ENCODE results near the gene TULP4. TPM values are rescaled to one million over a fixed set of nuclear protein-coding genes. Genes with fewer than 3 reads are reported as not detected.
"Not testable (repeated sequence)": the region's sequence is repeated elsewhere in the genome, so short reads cannot be mapped to it uniquely, and the experiment has no call there.

The TULP4 gene
- total RNA-seq, 1 donor from 2014 or later, result 242 TPM

DNA sequence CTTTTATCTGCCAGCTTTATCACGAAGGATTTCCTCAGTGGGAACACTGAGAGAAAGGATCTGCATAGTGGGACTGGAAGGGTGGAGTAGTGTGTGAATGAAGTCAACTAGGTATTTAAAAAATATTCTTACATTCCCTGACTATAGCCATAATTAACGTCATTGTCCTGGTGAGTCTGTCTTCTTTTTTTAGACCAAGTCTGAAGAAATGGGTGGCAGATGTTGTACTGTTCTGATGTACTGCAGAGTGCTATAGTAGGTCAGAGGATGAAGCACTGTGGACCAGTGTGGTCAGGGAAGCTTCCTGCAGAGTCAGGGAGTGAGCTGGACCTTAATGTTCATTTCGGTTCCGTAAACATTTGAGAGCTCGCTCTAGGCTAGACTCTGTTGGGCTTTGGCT lies 11.9 kb downstream of the TULP4 start:
- DNase-seq (ENCODE audit: low read depth), result peak; percentile 54

DNA sequence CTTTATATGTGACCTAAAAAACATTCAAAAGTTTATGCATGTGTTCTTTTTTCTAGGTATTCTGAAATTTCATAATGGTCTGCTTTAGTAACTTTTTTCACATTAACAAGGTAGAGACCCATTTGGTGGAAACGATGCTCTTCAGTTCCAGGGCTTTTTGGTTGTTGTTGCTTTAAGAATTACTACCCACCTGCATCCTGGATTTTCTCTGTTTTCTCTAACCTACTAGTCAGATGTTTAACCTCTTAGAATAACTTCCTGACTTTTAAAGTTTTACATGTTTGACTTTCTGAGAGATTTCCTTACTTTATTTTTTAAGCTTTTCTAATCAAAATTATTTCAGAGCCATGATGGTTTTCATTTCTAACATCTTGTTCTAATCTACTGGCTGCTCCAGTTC lies 14.9 kb downstream of the TULP4 start:
- no peak for DNase-seq (ENCODE audit: low read depth)

DNA sequence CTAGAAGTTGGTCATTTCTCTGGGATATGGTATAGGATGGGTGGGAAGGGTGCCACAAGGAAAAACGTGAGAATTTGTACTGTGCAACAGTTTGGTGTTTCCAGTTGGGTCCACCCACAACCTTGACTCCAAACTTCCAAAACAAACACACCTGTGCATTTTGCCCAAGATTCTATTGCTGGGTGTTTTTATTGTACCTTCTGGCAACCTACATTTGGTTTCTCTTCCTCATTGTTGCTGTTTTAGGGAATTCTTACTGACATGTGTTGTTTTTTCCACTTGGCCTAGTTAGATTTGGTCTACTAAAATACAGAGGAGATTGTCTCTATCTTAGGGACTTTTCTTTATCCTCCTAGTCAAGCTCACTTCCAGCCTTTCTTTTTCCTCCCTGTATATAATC lies 16.7 kb downstream of the TULP4 start:
- no peak for DNase-seq (ENCODE audit: low read depth)

DNA sequence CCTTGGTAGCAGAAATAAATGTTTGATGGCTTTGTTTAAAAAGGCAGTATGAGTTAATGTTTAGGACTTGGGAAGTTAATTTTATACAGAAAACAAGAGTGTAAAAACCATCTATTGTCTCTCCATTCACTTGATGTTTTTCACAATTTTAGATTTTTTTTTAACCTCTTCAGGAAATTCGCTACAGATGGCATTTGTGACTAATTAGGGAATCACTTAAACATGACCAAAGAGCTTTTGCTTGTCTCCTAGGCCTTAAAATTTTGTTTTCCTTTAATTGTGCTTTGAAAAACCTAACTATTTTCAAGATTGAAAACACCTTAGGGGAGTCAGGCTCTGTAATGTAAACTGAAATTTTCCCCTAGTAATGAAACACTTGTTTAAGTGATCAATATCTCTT lies 17.3 kb downstream of the TULP4 start:
- DNase-seq (ENCODE audit: low read depth), result no peak

DNA sequence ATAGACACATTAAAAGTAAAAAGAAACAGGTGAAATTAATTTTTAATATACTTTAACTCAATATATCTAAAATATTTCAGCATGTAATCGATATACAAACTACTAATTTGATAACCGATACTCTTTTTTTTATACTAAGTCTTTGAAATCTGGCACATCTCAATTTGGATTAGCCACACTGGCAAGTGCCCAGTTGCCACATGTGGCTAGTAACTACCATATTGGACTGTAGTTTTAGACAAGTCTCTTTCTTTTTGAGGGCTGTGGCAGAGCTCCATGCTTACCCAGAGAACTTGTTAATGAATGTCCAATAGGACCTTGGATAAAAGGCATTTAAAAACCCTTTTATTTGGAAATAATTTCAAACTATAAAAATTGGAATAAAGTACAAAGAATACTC lies 17.8 kb downstream of the TULP4 start:
- DNase-seq (ENCODE audit: low read depth), result no peak

DNA sequence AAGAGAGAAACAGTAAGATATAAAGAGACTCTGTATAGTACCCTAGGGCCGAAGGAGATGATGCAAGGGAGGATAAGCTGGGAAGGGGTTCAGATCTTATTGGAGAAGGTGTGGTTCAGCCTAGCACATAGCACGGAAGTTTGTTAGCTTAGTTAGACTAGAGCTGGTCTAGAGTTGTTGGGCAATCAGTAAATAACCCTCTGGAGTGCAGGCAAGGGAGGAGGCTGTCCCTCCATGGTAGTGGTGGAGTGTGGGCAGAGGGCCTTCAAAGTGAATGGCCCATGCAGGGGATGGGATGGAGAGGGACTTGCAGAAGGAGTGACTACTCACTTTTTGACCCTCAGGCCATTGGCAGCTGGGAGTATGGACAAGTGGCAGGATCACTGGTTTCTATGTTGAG lies 20.0 kb downstream of the TULP4 start:
- DNase-seq (ENCODE audit: low read depth), result no peak

DNA sequence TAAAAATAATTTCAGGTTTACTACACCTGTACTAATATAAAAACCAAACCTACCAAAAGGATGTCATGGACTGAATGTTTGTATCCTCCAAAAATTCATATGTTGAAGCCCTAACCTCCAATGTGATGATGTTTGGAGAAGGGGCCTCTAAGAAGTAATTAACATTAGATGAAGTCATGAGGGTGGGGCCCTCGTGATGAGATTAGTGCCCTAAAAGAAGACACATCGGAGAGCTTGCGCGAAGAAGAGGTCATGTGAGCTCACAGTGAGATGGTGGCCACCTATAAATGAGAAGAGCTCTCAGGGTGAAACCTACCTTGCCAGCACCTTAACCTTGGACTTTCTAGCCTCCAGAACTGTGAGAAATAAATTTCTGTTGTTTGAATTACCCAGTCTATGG lies 20.8 kb downstream of the TULP4 start:
- no peak for DNase-seq (ENCODE audit: low read depth)

DNA sequence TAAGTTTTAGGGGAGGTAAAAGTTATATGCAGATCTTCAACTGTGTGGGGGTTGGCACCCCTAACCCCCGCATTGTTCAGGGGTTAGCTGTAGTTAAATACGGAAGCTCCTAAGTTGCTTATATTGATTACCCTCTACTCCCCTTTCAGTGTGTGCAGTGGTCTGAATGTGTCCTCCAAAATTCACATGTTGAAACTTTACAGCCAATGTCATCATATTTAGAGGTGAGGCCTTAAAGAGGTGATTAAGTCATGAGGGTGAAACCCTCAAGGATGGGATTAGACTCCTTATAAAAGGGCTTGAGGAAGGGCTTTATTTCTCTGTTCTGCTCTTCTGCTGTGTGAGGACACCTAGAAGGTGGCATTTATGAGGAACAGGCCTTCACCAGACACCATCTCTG lies 22.3 kb downstream of the TULP4 start:
- no peak for DNase-seq (ENCODE audit: low read depth)

DNA sequence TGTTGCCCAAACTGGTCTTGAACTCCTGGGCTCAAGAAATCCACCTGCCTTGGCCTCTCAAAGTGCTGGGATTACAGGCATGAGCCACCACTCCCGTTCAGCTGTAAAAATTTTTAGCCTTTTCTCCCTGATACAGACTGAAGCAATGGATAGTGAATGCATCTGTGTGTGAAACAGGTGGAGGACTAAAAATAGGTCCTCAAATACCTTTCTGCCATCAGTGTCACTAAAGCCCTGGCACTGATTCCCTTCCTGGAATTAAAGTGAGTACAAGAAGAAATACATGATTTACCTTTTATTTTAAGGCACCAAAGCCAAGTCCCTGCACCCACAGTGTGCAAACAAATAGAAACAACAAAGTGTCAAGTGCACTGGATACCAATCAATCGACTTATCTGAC lies 25.1 kb downstream of the TULP4 start:
- peak; percentile 54 for DNase-seq (ENCODE audit: low read depth)

DNA sequence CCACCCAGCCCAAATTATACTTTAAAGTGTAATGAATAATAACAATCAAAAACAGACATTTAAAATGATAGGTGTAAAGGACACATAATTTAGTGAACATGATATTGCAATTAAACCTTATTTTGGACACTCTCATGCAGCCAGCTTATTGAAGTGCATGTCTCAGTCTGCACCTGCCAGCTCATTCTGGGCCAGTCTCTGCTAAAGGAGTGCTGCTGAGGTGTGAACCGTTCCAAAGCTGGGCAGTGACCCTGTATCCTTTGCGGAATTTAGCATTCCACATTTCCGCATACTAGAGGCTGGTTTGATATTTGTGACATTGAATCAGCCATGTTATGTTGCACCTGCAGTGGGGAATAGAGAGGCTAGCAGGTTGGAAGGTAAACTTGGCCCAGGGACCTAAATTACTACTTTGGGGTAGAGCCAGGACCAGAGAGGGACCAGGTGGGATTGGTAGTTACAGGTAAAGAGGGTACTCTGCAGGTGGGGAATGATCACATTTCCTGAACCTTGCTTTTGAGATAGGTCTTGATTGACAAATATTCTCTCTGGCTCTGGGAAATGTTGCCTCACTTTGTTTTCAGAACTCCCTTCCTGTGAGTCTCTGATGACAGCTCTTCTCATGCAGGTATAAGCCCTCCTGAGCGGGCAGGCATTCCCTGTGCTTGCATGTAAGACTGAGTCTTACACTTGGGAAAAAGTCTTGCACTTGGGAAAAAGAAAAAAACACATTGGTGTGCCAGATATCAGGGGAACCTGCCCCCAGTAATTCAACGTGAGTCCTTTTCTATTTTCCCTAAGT lies 26.2 kb downstream of the TULP4 start:
- no peak for DNase-seq (ENCODE audit: low read depth)

DNA sequence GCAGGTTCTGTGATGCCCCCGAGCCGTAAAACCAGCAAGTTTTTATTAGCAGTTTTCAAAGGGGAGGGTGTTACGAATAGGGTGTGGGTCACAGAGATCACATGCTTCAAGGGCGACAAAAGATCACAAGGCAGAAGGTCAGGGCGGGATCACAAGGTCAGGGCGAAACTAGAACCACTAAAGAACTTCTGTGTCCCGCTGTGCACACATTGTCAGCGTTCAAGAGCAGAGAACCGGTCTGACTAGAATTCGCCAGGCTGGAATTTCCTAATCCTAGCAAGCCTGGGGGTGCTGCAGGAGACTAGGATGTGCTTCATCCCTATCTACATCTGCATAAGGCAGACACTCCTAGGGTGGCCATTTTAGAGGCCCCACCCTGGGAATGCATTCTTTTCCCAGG lies 26.9 kb downstream of the TULP4 start:
- not testable (repeated sequence) for DNase-seq (ENCODE audit: low read depth)

DNA sequence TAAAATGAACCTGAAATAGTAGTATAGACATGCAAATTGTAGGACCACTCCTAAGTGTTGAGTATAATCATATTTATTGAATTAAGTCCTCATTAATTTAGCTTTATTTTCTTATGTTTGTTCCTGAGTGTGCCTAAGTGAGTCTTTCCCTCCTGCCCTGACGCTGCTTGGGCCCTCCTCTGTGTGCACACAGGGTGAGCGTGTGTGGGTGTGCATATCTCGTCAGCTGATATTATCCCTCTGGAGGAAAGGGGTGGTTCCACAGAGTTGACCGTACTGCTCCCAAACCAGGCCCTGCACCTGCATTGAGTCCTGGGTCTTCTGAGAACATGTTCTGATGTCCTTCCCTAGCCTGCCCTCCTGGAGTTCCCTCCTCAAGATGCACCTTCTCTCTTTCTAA lies 28.0 kb downstream of the TULP4 start:
- DNase-seq (ENCODE audit: low read depth), result no peak

DNA sequence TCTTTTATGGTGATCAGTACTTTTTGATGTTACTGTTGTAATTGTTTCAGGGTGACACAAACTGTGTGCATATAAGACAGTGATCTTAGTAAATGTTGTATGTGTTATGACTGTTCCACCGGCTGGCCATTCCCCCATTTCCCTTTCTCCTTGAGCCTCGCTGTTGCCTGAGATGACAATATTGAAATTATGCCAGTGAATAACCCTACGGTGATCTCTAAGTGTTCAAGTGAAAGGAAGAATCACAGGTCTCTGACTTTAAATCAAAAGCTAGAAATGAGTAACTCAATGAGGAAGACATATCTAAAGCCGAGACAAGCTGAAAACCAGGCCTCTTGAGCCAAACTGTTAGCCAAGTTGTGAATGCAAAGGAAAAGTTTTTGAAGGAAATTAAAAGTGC lies 32.3 kb downstream of the TULP4 start:
- DNase-seq (ENCODE audit: low read depth), result no peak

DNA sequence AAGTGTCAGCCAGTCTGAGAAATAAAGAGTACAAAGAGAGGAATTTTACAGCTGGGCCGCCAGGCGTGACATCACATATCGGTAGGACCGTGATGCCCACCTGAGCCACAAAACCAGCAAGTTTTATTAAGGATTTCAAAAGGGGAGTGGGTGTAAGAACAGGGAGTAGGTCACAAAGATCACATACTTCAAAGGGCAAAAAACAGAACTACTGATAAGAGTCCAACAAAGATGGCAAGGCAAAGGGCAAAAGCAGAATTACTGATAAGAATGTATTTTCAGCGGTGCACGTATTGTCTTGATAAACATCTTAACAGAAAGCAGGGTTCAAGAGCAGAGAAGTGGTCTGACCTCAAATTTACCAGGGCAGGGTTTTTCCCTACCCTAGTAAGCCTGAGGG lies 33.2 kb downstream of the TULP4 start:
- not testable (repeated sequence) for DNase-seq (ENCODE audit: low read depth)

DNA sequence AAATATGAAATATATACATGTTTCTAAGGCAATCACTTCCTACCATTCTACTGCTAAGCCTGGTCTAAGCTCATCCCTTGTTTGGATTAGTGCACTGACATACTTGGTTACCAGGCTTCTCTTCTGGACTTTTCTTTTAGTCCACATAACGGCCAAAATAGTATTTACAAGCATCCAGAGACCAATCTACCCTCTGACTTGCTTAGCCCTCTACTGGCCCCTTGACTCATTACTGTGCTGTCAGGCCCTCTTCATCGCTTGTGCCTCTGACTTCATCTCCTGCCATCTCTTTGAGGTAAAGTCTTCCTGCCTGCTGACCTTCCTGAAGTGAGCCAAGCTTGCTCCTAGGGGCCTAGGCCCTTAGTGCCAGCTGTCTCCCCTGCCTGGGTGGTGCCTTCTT lies 35.1 kb downstream of the TULP4 start:
- DNase-seq (ENCODE audit: low read depth), result no peak

DNA sequence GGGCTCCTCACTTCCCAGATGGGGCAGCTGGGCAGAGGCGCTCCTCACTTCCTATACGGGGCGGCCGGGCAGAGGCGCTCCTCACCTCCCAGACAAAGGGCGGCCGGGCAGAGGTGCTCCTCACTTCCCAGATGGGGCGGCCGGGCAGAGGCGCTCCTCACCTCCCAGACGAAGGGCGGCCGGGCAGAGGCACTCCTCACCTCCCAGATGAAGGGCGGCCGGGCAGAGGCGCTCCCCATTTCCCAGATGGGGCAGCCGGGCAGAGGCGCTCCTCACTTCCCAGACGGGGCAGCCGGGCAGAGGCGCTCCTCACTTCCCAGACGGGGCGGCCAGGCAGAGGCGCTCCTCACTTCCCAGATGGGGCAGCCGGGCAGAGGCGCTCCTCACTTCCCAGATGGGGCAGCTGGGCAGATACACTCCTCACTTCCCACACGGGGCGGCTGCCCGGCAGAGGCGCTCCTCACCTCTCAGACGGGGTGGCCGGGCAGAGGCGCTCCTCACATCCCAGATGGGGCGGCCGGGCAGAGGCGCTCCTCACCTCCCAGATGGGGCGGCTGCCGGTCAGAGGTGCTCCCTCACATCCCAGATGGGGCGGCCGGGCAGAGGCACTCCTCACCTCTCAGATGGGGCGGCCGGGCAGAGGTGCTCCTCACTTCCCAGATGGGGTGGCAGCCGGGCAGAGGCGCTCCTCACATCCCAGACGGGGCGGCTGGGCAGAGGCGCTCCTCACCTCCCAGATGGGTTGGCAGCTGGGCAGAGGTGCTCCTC lies 36.7 kb downstream of the TULP4 start:
- DNase-seq (ENCODE audit: low read depth), result not testable (repeated sequence)

DNA sequence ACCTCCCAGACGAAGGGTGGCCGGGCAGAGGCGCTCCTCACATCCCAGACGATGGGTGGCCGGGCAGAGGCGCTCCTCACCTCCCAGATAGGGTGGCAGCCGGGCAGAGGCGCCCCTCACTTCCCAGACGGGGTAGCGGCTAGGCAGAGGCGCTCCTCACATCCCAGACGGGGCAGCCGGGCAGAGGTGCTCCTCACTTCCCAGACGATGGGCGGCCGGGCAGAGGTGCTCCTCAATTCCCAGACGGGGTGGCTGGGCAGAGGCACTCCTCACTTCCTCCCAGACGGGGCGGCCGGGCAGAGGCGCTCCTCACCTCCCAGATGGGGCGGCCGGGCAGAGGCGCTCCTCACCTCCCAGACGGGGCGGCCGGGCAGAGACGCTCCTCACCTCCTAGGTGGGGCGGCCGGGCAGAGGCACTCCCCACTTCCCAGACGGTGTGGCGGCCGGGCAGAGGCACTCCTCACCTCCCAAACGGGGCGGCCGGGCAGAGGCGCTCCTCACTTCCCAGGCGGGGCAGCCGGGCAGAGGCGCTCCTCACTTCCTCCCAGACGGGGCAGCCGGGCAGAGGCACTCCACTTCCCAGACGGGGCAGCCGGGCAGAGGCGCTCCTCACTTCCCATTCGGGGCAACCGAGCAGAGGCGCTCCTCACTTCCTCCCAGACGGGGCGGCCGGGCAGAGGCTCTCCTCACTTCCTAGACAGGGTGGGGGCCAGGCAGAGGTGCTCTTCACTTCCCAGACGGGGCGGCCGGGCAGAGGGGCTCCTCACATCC lies 37.4 kb downstream of the TULP4 start:
- DNase-seq (ENCODE audit: low read depth), result not testable (repeated sequence)

DNA sequence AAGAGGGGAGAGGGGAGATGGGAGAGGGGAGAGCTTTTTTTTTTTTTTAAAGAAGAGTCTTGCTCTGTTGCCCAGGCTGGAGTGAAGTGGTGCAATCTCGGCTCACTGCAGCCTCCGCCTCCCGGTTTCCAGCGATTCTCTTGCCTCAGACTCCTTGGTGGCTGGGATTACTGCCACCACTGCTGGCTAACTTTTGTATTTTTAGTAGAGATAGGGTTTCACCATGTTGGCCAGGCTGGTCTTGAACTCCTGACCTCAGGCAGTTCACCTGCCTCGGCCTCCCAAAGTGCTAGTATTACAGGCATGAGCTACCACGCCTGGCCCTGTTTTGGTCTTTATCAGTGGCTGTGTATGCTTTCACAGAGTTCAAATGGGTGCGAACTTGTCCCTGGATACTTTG lies 38.5 kb downstream of the TULP4 start:
- DNase-seq (ENCODE audit: low read depth), result not testable (repeated sequence)

DNA sequence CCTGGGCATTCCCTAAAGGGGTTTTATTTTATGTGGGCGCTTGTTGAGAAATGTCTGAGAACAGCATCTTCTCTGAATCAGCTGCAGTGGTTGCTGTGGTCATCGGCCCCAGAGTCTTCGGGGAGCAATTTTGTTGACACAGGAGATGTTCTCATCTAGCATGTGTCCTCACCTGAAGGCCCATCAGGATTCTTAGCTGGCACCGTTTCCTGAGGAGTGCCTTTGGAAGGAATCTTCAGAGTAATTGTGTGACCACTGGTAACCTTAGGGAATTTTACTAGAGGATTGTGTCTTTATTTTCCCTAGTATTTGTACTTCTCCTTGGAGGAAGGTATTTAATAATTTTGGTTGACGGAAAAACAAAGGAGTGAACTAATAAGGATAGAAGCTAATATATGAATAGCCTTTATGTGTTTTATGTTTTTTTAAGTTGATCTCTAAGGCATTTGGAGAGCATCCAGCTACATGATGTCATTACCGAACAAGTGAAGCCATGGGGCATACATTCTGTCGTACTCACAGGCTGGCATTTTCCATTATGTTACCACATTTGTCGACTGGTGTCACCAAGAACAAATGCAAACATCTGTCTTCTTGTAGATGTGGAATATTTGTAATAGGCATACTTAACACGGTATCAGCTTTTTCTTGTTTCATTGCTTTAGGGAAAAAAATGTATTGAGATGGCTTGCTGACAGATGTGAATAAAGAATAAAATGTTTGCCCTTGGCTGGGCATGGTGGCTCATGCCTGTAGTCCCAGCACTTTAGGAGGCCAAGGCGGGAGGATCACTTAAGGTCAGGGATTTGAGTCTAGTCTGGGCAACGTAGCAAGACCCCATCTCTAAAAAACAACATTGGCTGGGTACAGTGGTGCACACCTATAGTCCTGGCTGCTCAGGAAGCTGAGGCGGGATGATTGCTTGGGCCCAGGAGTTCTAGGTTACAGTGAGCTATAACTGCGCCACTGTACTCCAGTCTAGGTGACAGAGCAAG lies 41.9 kb downstream of the TULP4 start:
- DNase-seq (ENCODE audit: low read depth), result no peak
